Activated B cell treated with CpG ODN at 0.5 μM for 24 hours (primary cell): Measurements from ENCODE around the gene CMIP. TPM values are rescaled to one million over a fixed set of nuclear protein-coding genes. Genes with fewer than 3 reads are reported as not detected.

Experiments
- ATAC-seq: fragments of 200-7000 bp; cut with Tn5 transposase; one replicate; pipeline ENCODE4 v1.10.0; 2021; ENCODE audit warnings: low read depth, mild to moderate bottlenecking, moderate library complexity
- CTCF ChIA-PET: fragments of 350-600 bp; sonication (Branson Sonifier 250); formaldehyde crosslinking; loops from one replicate; lab custom pipeline; 2021; ENCODE audit warnings: antibody characterized with exemption; lab: Charles Lee
- POLR2A ChIA-PET: fragments of 350-600 bp; sonication (Branson Sonifier 250); formaldehyde crosslinking; loops from one replicate; lab custom pipeline; 2021; ENCODE audit warnings: antibody characterized with exemption; lab: Charles Lee
- DNase-seq: peaks from one replicate; pipeline ENCODE4 v3.0.0; 2022
- H3K27ac Mint-ChIP-seq: one replicate; pipeline ENCODE4 v1.8.0; 2020; ENCODE audit warnings: mixed read lengths
- H3K27me3 Mint-ChIP-seq: one replicate; pipeline ENCODE4 v1.8.0; 2021; ENCODE audit warnings: mixed read lengths
- H3K36me3 Mint-ChIP-seq: one replicate; pipeline ENCODE4 v1.8.0; 2021; ENCODE audit warnings: low read depth, mixed read lengths
- H3K4me1 Mint-ChIP-seq: one replicate; pipeline ENCODE4 v1.8.0; 2021; ENCODE audit warnings: mixed read lengths
- H3K4me3 Mint-ChIP-seq: one replicate; pipeline ENCODE4 v1.8.0; 2020; ENCODE audit warnings: mild to moderate bottlenecking, mixed read lengths
- H3K9me3 Mint-ChIP-seq: one replicate; pipeline ENCODE4 v1.8.0; 2020; ENCODE audit warnings: mixed read lengths
- intact Hi-C: fragments of 100-400 bp; cut with micrococcal nuclease; formaldehyde crosslinking; loops from one replicate; pipeline ENCODE4 v1.15.1; 2024
- total RNA-seq: library from RNA; stranded (reverse); gene quantifications from 2 replicates; pipeline ENCODE4 v1.2.3, GENCODE V29; 2022
- TF ChIP-seq, protein P1 (sequence below): fragments of 200-600 bp; IDR thresholded peaks from one replicate; pipeline ENCODE4 v1.8.0; 2022; ENCODE audit warnings: antibody characterized with exemption, mild to moderate bottlenecking

Gene CMIP
- total RNA-seq, 1 donor from 2014 or later: 76.3 TPM

DNA sequence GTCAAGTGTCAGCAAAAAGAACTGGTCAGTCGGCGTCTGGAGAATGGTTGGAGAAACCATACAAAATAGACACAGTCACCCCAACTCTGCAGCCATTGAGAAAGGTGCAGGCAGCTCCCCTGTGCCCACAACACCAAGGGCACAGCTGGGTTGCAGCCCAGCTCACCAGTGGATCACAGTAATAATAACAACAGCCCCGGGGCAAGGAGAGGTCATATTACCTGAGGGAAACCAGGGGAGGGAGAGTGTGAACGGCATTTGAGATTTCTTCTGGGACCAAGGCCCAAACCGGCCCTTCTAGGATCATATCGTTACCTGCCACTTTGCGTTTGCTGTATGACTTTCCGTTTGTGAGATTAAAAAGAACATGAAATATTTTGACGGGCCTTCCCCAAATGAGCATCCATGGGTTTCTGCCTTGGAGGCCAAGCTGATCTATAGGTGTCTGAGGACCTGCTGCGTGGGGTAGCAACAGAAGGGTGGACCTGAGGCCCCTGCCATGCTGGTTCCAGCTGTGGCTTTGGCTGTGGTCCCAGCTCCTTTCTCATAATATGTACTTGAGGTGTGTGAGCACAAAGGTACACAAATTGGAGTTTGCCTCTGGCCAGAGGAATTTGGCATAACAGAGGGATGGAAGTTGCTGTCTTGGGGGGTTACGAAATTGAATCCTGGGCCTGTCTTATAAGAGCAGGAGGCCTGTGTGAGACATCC is 154.6 kb downstream of the CMIP start:
- ATAC-seq: no peak
- POLR2A ChIA-PET: no interaction called here
- CTCF ChIA-PET: interaction anchor here (0.7 kb wide), 1 partner anchor 358 kb away, joined by 3 read pairs; no protein-coding TSS in a partner anchor
- Mint-ChIP-seq H3K27me3 (no peaks in the 10 kb centered on the region), H3K27ac (no peak overlapping the region), H3K9me3 (no peaks in the 10 kb centered on the region), H3K4me3 (no peak overlapping the region), H3K36me3 (peaks cover 7% of the 10 kb centered on the region), H3K4me1 (peaks cover 7% of the 10 kb centered on the region)
- no peak for DNase-seq
- intact Hi-C loops: no loop called here
- TF ChIP-seq, protein P1, sequence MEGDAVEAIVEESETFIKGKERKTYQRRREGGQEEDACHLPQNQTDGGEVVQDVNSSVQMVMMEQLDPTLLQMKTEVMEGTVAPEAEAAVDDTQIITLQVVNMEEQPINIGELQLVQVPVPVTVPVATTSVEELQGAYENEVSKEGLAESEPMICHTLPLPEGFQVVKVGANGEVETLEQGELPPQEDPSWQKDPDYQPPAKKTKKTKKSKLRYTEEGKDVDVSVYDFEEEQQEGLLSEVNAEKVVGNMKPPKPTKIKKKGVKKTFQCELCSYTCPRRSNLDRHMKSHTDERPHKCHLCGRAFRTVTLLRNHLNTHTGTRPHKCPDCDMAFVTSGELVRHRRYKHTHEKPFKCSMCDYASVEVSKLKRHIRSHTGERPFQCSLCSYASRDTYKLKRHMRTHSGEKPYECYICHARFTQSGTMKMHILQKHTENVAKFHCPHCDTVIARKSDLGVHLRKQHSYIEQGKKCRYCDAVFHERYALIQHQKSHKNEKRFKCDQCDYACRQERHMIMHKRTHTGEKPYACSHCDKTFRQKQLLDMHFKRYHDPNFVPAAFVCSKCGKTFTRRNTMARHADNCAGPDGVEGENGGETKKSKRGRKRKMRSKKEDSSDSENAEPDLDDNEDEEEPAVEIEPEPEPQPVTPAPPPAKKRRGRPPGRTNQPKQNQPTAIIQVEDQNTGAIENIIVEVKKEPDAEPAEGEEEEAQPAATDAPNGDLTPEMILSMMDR: no peak

DNA sequence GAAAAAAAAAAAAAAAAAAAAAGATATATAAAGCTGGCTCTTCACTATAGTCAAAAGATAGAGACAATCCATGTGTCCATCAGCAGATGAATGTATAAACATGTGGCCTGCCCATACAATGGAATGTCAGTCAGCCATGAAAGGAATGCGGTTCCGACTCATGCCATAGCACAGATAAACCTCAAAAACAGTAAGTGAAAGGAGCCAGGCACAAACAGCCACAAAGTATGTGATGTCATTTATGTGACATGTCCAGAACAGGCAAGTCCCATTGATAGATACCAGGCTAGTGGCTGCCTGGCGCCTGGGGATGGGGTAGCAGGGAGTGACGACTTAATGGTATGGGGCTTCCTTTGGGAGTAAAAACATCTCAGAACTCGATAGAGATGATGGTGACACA is 155.7 kb downstream of the CMIP start:
- Mint-ChIP-seq H3K36me3 (peaks cover 5% of the 10 kb centered on the region), H3K9me3 (no peaks in the 10 kb centered on the region), H3K4me3 (no peak overlapping the region), H3K27ac (peak overlapping the region; percentile 30), H3K4me1 (peaks cover 7% of the 10 kb centered on the region), H3K27me3 (no peaks in the 10 kb centered on the region)
- ATAC-seq: no peak
- intact Hi-C loops: no loop called here
- DNase-seq: no peak
- CTCF ChIA-PET: interaction anchor here (0.7 kb wide), 1 partner anchor 357 kb away, joined by 3 read pairs; no protein-coding TSS in a partner anchor
- TF ChIP-seq, protein P1: no peak
- POLR2A ChIA-PET: no interaction called here

- TF ChIP-seq, protein P1: no peak
- Mint-ChIP-seq H3K4me3 (no peak overlapping the region), H3K9me3 (no peaks in the 10 kb centered on the region), H3K27ac (no peak overlapping the region), H3K4me1 (peaks cover 7% of the 10 kb centered on the region), H3K27me3 (no peaks in the 10 kb centered on the region), H3K36me3 (peaks cover 7% of the 10 kb centered on the region)
- ChIA-PET POLR2A (no interaction called here), CTCF (no interaction called here)
- intact Hi-C loops: no loop called here
- ATAC-seq (no peak), DNase-seq (no peak)
These were observed 156.4 kb downstream of the CMIP start for GRCh38 chr16:81601008-81601428.

DNA sequence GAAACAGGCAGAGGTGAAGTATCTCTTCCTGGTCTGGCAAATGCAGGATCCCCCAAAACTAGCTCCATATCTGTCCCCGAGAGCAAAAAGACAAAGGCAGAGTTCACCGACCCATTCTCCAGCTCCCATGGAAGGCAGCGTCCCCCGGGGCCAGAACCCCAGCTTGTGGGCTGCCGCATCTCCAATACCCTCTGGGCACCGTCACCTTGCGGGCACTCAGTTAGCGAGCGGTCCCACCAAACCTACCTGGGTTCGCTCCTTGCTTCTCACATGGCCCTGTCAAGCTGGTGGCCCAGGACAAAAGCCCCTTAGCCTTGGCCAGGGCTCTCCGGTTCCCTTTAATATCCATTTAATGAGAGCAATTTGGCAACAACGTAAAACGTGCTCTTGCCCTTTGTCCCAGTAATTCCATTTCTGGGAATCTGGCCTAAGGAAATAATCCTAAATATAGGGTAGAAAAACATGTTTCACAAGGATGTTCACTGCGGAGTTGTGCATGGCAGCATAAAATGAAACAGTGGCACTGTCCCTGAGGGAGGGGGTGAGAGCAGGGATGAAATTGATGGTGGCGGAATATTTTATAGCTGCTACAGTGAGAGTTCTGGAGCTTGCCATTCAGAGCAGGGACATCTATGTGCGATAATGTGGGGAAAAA is 157.1 kb downstream of the CMIP start:
- Mint-ChIP-seq H3K4me3 (no peak overlapping the region), H3K27ac (no peak overlapping the region), H3K9me3 (no peaks in the 10 kb centered on the region), H3K4me1 (peaks cover 10% of the 10 kb centered on the region), H3K36me3 (peaks cover 9% of the 10 kb centered on the region), H3K27me3 (no peaks in the 10 kb centered on the region)
- TF ChIP-seq, protein P1: no peak
- ChIA-PET POLR2A (no interaction called here), CTCF (no interaction called here)
- no peak for ATAC-seq
- intact Hi-C loops: no loop called here
- DNase-seq: no peak

GRCh38 chr16:81602256-81602776 is 157.7 kb downstream of the CMIP start:
- ChIA-PET CTCF (no interaction called here), POLR2A (interaction anchor here (1.2 kb wide), 1 partner anchor 35 kb away, joined by 3 read pairs; no protein-coding TSS in a partner anchor)
- no peaks in the 10 kb centered on the region for H3K9me3 Mint-ChIP-seq
- ATAC-seq: no peak
- DNase-seq: no peak
- H3K36me3 Mint-ChIP-seq: peaks cover 15% of the 10 kb centered on the region
- no peaks in the 10 kb centered on the region for H3K27me3 Mint-ChIP-seq
- TF ChIP-seq, protein P1: no peak
- no peak overlapping the region for H3K4me3 Mint-ChIP-seq
- no peak overlapping the region for H3K27ac Mint-ChIP-seq
- intact Hi-C loops: no loop called here
- peaks cover 13% of the 10 kb centered on the region for H3K4me1 Mint-ChIP-seq
